GM12801 (cell line): ENCODE results near the gene MAGI2.

Source experiments
- CTCF ChIP-seq: IDR thresholded peaks from one replicate; pipeline ENCODE4 v1.5.1; 2011; ENCODE audit warnings: control low read depth; ENCODE audit not compliant: insufficient read length; ENCODE audit errors: extremely low read depth

Gene MAGI2

GRCh38 chr7:78103475-78103874 lies 1350.0 kb downstream of the MAGI2 start:
- no peak for TF ChIP-seq CTCF

GRCh38 chr7:78101076-78101475 lies 1352.4 kb downstream of the MAGI2 start:
- no peak for TF ChIP-seq CTCF

- no peak for TF ChIP-seq CTCF
Observed at GRCh38 chr7:78099715-78100394, 1353.6 kb downstream of the MAGI2 start.

GRCh38 chr7:78095549-78095948 lies 1357.9 kb downstream of the MAGI2 start:
- TF ChIP-seq CTCF = no peak

- TF ChIP-seq CTCF = no peak
Observed at GRCh38 chr7:78092331-78092730, 1361.1 kb downstream of the MAGI2 start.

GRCh38 chr7:78090616-78091015 lies 1362.9 kb downstream of the MAGI2 start:
- no peak for TF ChIP-seq CTCF

- no peak for TF ChIP-seq CTCF
Observed at GRCh38 chr7:78083476-78084120, 1369.9 kb downstream of the MAGI2 start.
